Natural killer cell (primary cell): Measurements from ENCODE around the gene CXCL3. TPM values are rescaled to one million over a fixed set of nuclear protein-coding genes. Genes with fewer than 3 reads are reported as not detected.

Experiments
- total RNA-seq, 4 donors: library from RNA; stranded (reverse); fragments of 120-200 nt in 1 of 4; gene quantifications; one replicate each; pipeline versions ENCODE4 v1.2.3 to v1.2.4, GENCODE V29; 2013 to 2022

Gene CXCL3
- total RNA-seq, 3 donors from 2014 or later (not counting 1 experiment from before 2014, with no cell fraction given): 1.1 to 6.6 (median 3.5) TPM

Other genes starting within 250 kb of the CXCL3 start
- gene CXCL6, start 202.0 kb downstream of the CXCL3 start, total RNA-seq: not detected
- gene PF4V1, start 185.4 kb downstream of the CXCL3 start, total RNA-seq: 10 to 100 TPM in 1 of 3 donors, 1 to 10 TPM in 1, not detected in 1; 3.3 to 14.9 TPM
- 1 to 10 TPM in 1 of 3 donors, not detected in 2; 3.4 TPM for gene CXCL1, start 169.3 kb downstream of the CXCL3 start, total RNA-seq
- gene PF4, start 56.7 kb downstream of the CXCL3 start, total RNA-seq: 10 to 100 TPM in 2 of 3 donors, 1 to 10 TPM in 1; 5.8 to 55.9 (median 21.3) TPM
- 100 to 1,000 TPM in 1 of 3 donors, 10 to 100 TPM in 2; 16.8 to 171 (median 56.9) TPM for gene PPBP, start 50.5 kb downstream of the CXCL3 start, total RNA-seq
- 1 to 10 TPM in 2 of 3 donors, under 1 TPM in 1; 0.23 to 2.0 (median 1.5) TPM for gene CXCL5, start 40.0 kb downstream of the CXCL3 start, total RNA-seq
- 10 to 100 TPM in 1 of 3 donors, 1 to 10 TPM in 2; 1.0 to 33.1 (median 7.2) TPM for gene CXCL2, start 60.5 kb upstream of the CXCL3 start, total RNA-seq
- gene MTHFD2L, start 119.4 kb upstream of the CXCL3 start, total RNA-seq: 10 to 100 TPM in 2 of 3 donors, 1 to 10 TPM in 1; 9.5 to 11.7 (median 10.4) TPM